Progenitor cell of endocrine pancreas (in vitro differentiated cells): Measurements from ENCODE around the gene GMCL1. TPM values are rescaled to one million over a fixed set of nuclear protein-coding genes. Genes with fewer than 3 reads are reported as not detected.

Experiments used
- DNase-seq: peaks from one replicate; pipeline ENCODE4 v3.0.0; 2021; ENCODE audit warnings: low spot score; ENCODE audit not compliant: unreplicated experiment
- H3K27ac Mint-ChIP-seq: 2 replicates; pipeline ENCODE4 v1.8.0; 2021; ENCODE audit warnings: mild to moderate bottlenecking, moderate library complexity, mixed read lengths
- H3K27me3 Mint-ChIP-seq: 2 replicates; pipeline ENCODE4 v1.8.0; 2021; ENCODE audit warnings: mixed read lengths
- H3K36me3 Mint-ChIP-seq: 2 replicates; pipeline ENCODE4 v1.8.0; 2022; ENCODE audit warnings: mixed read lengths; ENCODE audit not compliant: insufficient read depth
- H3K4me1 Mint-ChIP-seq: 2 replicates; pipeline ENCODE4 v1.8.0; 2021; ENCODE audit warnings: low read depth, mixed read lengths
- H3K4me3 Mint-ChIP-seq: 2 replicates; pipeline ENCODE4 v1.8.0; 2021; ENCODE audit warnings: low read depth, mild to moderate bottlenecking, moderate library complexity, mixed read lengths
- H3K9me3 Mint-ChIP-seq: 2 replicates; pipeline ENCODE4 v1.8.0; 2021; ENCODE audit warnings: low read depth, mixed read lengths
- total RNA-seq: library from RNA; stranded (reverse); gene quantifications from 2 replicates; pipeline ENCODE4 v1.2.1, GENCODE V29; 2021
- TF ChIP-seq, protein P1 (sequence below): fragments of 200-600 bp; sonication (generic); IDR thresholded peaks from one replicate; pipeline ENCODE4 v1.5.0; 2021; ENCODE audit warnings: antibody characterized with exemption, mild to moderate bottlenecking; ENCODE audit not compliant: unreplicated experiment

Gene GMCL1
- total RNA-seq, 1 donor from 2014 or later = 33.1 TPM

DNA sequence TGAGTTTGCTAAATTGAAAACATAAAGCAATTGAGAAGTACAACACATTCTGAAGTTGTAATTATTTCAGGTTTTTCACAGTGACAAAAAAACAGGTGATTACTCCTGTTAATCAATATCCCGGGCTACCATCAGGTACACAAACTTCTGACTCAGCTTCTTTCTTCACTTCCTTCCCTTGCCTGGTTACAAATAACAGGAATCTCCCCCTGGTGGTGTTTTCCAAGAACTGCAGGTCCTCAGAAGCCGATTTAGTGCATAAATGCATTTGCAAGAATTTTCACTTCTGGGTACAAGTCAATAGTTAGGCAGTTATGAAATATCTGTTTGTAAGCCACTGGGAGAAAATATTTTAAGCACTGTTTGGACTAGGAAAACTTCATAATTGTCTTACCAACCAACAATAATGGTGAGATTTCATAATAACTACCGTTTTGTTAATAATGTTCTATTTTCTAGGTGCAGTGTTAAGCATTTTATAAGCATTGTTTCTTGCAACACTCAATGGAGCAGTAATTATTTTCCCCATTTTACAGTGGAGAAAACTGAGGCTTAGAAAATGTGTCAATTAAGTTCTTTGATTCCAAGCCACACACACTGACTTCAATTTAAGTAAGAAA, 12.4 kb upstream of the GMCL1 start:
- H3K27me3 Mint-ChIP-seq = no peaks in the 10 kb centered on the region
- TF ChIP-seq, protein P1, sequence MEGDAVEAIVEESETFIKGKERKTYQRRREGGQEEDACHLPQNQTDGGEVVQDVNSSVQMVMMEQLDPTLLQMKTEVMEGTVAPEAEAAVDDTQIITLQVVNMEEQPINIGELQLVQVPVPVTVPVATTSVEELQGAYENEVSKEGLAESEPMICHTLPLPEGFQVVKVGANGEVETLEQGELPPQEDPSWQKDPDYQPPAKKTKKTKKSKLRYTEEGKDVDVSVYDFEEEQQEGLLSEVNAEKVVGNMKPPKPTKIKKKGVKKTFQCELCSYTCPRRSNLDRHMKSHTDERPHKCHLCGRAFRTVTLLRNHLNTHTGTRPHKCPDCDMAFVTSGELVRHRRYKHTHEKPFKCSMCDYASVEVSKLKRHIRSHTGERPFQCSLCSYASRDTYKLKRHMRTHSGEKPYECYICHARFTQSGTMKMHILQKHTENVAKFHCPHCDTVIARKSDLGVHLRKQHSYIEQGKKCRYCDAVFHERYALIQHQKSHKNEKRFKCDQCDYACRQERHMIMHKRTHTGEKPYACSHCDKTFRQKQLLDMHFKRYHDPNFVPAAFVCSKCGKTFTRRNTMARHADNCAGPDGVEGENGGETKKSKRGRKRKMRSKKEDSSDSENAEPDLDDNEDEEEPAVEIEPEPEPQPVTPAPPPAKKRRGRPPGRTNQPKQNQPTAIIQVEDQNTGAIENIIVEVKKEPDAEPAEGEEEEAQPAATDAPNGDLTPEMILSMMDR = peak; percentile 89
- no peak overlapping the region for H3K4me3 Mint-ChIP-seq
- peak overlapping the region; percentile 24 for H3K27ac Mint-ChIP-seq
- DNase-seq = peak; percentile 54
- peaks cover 40% of the 10 kb centered on the region for H3K36me3 Mint-ChIP-seq
- no peaks in the 10 kb centered on the region for H3K9me3 Mint-ChIP-seq
- H3K4me1 Mint-ChIP-seq = peaks cover 17% of the 10 kb centered on the region

DNA sequence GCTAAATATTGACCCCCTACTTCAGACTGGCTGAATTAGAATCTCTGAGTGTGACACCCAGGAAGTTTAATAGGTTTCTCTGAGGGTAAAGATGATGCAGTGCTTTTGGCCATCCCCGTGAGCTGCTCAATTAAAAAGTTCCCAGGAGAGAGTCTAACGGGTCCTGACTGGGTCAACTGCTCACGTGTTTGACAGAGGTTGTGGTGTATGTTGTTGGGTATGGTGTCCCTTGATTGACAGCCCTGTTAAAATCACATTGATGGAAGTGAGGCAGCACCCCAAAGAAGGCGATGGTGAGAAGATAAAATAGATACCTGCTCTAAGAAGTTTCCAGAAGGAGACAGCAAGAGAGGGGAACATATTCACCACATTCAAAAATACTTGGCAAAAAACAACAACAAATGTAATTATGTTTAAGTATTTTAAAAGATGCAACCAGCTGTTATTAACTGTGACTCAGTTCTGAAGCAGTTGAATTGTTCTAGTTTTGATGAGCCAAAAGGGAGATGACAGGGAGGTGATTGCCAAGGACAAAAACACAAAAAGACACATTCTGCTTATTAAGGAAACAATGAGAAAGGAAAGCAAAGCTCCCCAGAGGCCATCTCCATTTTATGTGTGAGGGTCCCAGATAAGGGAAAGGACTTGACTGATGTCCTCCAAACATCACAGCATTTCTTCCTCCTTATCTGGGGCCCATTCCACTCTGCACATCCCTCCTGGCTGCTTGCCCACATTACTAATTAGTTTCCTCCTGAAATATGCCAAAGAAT, 11.5 kb upstream of the GMCL1 start:
- no peak for DNase-seq
- no peak overlapping the region for H3K4me3 Mint-ChIP-seq
- no peaks in the 10 kb centered on the region for H3K9me3 Mint-ChIP-seq
- H3K4me1 Mint-ChIP-seq = peaks cover 17% of the 10 kb centered on the region
- no peaks in the 10 kb centered on the region for H3K27me3 Mint-ChIP-seq
- TF ChIP-seq, protein P1 = no peak
- H3K36me3 Mint-ChIP-seq = peaks cover 37% of the 10 kb centered on the region
- H3K27ac Mint-ChIP-seq = no peak overlapping the region

DNA sequence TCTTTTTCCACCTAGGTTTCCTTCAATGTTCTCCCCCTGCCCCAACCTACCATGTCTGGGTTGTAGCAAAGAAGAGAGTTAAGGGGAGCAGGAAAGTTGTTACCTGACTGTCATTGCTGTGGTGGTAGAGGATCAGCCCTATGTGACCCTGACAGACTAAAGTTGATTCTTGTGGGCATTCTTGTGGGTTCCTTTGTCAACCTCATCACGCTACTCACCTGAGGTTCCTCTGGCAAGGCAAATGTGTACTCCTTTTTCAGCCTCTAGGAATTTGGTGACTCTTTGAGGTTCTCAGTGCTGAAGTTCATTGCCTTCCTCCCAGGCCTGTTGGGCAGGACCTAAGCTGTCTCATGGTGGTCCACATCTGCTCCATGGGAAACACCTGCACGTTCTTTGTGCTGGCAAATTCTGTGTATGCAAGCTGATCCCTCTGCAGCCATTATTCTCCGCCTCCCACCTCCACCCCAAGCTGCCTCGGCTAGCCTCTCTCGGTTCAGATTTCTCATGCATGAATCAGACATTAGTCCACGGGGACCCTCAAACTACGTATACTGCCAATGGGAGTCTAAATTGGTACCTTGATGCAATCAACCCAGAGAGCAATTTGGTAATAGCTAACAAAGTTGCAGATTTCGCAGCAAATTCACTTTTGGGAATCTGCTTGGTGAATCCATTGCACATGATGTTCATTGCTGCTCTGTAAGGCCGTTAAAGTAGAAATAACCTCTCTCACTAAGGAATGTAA, 1.5 kb upstream of the GMCL1 start:
- Mint-ChIP-seq H3K36me3 (peaks cover 5% of the 10 kb centered on the region), H3K4me3 (peak overlapping the region; percentile 79), H3K27ac (peak overlapping the region; percentile 98), H3K9me3 (no peaks in the 10 kb centered on the region), H3K27me3 (no peaks in the 10 kb centered on the region), H3K4me1 (peaks cover 20% of the 10 kb centered on the region)
- DNase-seq = no peak
- TF ChIP-seq, protein P1 = no peak

DNA sequence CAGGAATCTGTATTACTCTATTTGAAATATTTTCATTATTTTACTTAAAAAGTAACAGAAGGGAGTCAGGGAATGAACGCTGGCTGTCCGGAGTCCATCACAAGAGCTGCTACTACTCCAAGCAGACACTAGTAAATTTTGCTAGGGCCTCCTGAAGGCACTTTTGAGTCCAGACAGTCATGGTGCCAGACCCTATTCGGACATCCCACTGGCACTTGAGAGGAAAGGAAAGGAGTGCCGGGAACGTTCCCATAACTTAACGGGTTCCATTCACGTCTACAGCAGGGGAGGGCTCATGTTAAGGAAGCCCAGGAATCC, 563 bp upstream of the GMCL1 start:
- DNase-seq = no peak

More for the DNA sequence above, 563 bp upstream of the GMCL1 start:
- Mint-ChIP-seq H3K4me3 (peak overlapping the region; percentile 79), H3K27ac (peak overlapping the region; percentile 98), H3K36me3 (peaks cover 3% of the 10 kb centered on the region), H3K4me1 (peaks cover 23% of the 10 kb centered on the region), H3K27me3 (no peaks in the 10 kb centered on the region), H3K9me3 (no peaks in the 10 kb centered on the region)
- TF ChIP-seq, protein P1 = no peak
